Neutrophil (primary cell): ENCODE measurements around the gene HS6ST3.

Source experiments
- H3K27ac ChIP-seq: fragments of 200-600 bp; sonication (generic); 2 replicates; pipeline ENCODE4 v1.5.1; 2016; ENCODE audit warnings: mild to moderate bottlenecking, moderate library complexity
- H3K27me3 ChIP-seq: fragments of 200-600 bp; sonication (generic); 2 replicates; pipeline ENCODE4 v1.6.0; 2016; ENCODE audit warnings: mild to moderate bottlenecking
- H3K36me3 ChIP-seq: fragments of 200-600 bp; sonication (generic); 2 replicates; pipeline ENCODE4 v1.5.1; 2017
- H3K4me1 ChIP-seq, 2 experiments: fragments of 200-600 bp in 1 of 2; sonication (generic) in 1 of 2; 1 replicate in 1 of 2; 2 replicates in 1 of 2; pipeline versions ENCODE4 v1.5.1 to v1.6.1; 2013 to 2016; ENCODE audit warnings: low read depth in 1 of 2, low read length in 1 of 2, mild to moderate bottlenecking in 1 of 2, moderate library complexity in 1 of 2; ENCODE audit not compliant: control insufficient read depth in 1 of 2, insufficient read depth in 1 of 2
- H3K4me3 ChIP-seq, 2 experiments: fragments of 200-600 bp in 1 of 2; sonication (generic) in 1 of 2; 1 replicate in 1 of 2; 2 replicates in 1 of 2; pipeline ENCODE4 v1.5.1; 2013 to 2016; ENCODE audit warnings: low read depth in 1 of 2, low read length in 1 of 2, mild to moderate bottlenecking in 1 of 2, moderate library complexity in 1 of 2
- H3K9me3 ChIP-seq: fragments of 200-600 bp; sonication (generic); 2 replicates; pipeline ENCODE4 v1.5.1; 2016
- CTCF ChIP-seq: fragments of 200-600 bp; sonication (generic); IDR thresholded peaks from 2 replicates; pipeline ENCODE4 v1.5.1; 2016; ENCODE audit warnings: antibody characterized with exemption

HS6ST3 gene

GRCh38 chr13:96860882-96861281 lies 771.0 kb downstream of the HS6ST3 start:
- no peak for TF ChIP-seq CTCF

GRCh38 chr13:96862093-96862492 lies 772.2 kb downstream of the HS6ST3 start:
- no peak overlapping the region for H3K27ac ChIP-seq
- no peaks in the 10 kb centered on the region for H3K27me3 ChIP-seq
- H3K4me3 ChIP-seq: no peak overlapping the region
- no peaks in the 10 kb centered on the region for H3K36me3 ChIP-seq
- no peak for TF ChIP-seq CTCF
- no peaks in the 10 kb centered on the region for H3K9me3 ChIP-seq
- no peaks in the 10 kb centered on the region for H3K4me1 ChIP-seq

More at GRCh38 chr13:96860882-96861281, 771.0 kb downstream of the HS6ST3 start:
- Histone ChIP-seq H3K4me1 (no peaks in the 10 kb centered on the region), H3K27me3 (no peaks in the 10 kb centered on the region), H3K36me3 (no peaks in the 10 kb centered on the region), H3K4me3 (no peak overlapping the region), H3K27ac (no peak overlapping the region), H3K9me3 (no peaks in the 10 kb centered on the region)

- Histone ChIP-seq H3K9me3 (no peaks in the 10 kb centered on the region), H3K4me1 (no peaks in the 10 kb centered on the region), H3K27ac (no peak overlapping the region), H3K36me3 (no peaks in the 10 kb centered on the region), H3K27me3 (no peaks in the 10 kb centered on the region), H3K4me3 (no peak overlapping the region)
- no peak for TF ChIP-seq CTCF
Observed at GRCh38 chr13:96862999-96863398, 773.1 kb downstream of the HS6ST3 start.

- Histone ChIP-seq H3K9me3 (no peaks in the 10 kb centered on the region), H3K27ac (no peak overlapping the region), H3K4me1 (no peaks in the 10 kb centered on the region), H3K4me3 (no peak overlapping the region), H3K36me3 (no peaks in the 10 kb centered on the region), H3K27me3 (no peaks in the 10 kb centered on the region)
- TF ChIP-seq CTCF: no peak
Observed at GRCh38 chr13:96871469-96871868, 781.6 kb downstream of the HS6ST3 start.

- Histone ChIP-seq H3K27ac (no peak overlapping the region), H3K27me3 (no peaks in the 10 kb centered on the region), H3K9me3 (no peaks in the 10 kb centered on the region), H3K4me3 (no peak overlapping the region), H3K36me3 (no peaks in the 10 kb centered on the region), H3K4me1 (no peaks in the 10 kb centered on the region)
- TF ChIP-seq CTCF: no peak
Observed at GRCh38 chr13:96880419-96880818, 790.5 kb downstream of the HS6ST3 start.
